ENCODE data around the gene GSDME.

- no peak for TF ChIP-seq EP300 (IDR thresholded peaks at IDR 0.05)
- TF ChIP-seq, protein P1, sequence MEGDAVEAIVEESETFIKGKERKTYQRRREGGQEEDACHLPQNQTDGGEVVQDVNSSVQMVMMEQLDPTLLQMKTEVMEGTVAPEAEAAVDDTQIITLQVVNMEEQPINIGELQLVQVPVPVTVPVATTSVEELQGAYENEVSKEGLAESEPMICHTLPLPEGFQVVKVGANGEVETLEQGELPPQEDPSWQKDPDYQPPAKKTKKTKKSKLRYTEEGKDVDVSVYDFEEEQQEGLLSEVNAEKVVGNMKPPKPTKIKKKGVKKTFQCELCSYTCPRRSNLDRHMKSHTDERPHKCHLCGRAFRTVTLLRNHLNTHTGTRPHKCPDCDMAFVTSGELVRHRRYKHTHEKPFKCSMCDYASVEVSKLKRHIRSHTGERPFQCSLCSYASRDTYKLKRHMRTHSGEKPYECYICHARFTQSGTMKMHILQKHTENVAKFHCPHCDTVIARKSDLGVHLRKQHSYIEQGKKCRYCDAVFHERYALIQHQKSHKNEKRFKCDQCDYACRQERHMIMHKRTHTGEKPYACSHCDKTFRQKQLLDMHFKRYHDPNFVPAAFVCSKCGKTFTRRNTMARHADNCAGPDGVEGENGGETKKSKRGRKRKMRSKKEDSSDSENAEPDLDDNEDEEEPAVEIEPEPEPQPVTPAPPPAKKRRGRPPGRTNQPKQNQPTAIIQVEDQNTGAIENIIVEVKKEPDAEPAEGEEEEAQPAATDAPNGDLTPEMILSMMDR (IDR thresholded peaks at IDR 0.05), result no peak
Observed at GRCh38 chr7:24669971-24670591, 87.2 kb downstream of the GSDME start.
